ENCODE results near the gene DCAF16.

GRCh38 chr4:17770845-17771244 is 39.7 kb downstream of the DCAF16 start:
- no peak for TF ChIP-seq CTCF (IDR thresholded peaks at IDR 0.05)
- no peak for TF ChIP-seq POLR2A (IDR thresholded peaks at IDR 0.05)

Data from lower leg skin (tissue), 3 donors.